NB4 (cell line): ENCODE results near the gene RNF141.
A peak's percentile ranks its signal among the peaks of the same experiment; 100 is the strongest.

ENCODE experiments used
- DNase-seq: peaks from one replicate; pipeline ENCODE4 v3.0.0; 2010; ENCODE audit warnings: low read depth
- H3K4me3 ChIP-seq: one replicate; pipeline ENCODE4 v1.5.1; 2011; ENCODE audit warnings: mild to moderate bottlenecking, low read depth, low read length, moderate library complexity
- CTCF ChIP-seq: IDR thresholded peaks from one replicate; pipeline ENCODE4 v1.5.1; 2012; ENCODE audit warnings: low read depth, low read length
- MAX ChIP-seq: IDR thresholded peaks from 2 replicates; pipeline ENCODE4 v1.6.1; 2011; ENCODE audit warnings: low read depth, low read length
- MYC ChIP-seq: IDR thresholded peaks from 2 replicates; pipeline ENCODE4 v1.6.1; 2011; ENCODE audit warnings: low read depth, low read length
- POLR2A ChIP-seq: IDR thresholded peaks from 2 replicates; pipeline ENCODE4 v1.6.1; 2011; ENCODE audit warnings: mild to moderate bottlenecking; ENCODE audit not compliant: insufficient read length; ENCODE audit errors: extremely low read depth

Gene RNF141

GRCh38 chr11:10490398-10491241, 50.4 kb downstream of the RNF141 start:
- no peak overlapping the region for H3K4me3 ChIP-seq
- TF ChIP-seq CTCF (no peak), POLR2A (no peak), MAX (no peak), MYC (no peak)
- DNase-seq = peak; percentile 16

- DNase-seq = no peak
- TF ChIP-seq CTCF (no peak), MYC (no peak), POLR2A (no peak), MAX (no peak)
- H3K4me3 ChIP-seq = no peak overlapping the region
These were observed 51.0 kb downstream of the RNF141 start for GRCh38 chr11:10490032-10490397.

- no peak for TF ChIP-seq POLR2A
- TF ChIP-seq CTCF = no peak
- TF ChIP-seq MYC = no peak
- TF ChIP-seq MAX = no peak
- no peak overlapping the region for H3K4me3 ChIP-seq
- no peak for DNase-seq
These were observed 51.9 kb downstream of the RNF141 start for GRCh38 chr11:10488934-10489691.

- no peak overlapping the region for H3K4me3 ChIP-seq
- DNase-seq = no peak
- TF ChIP-seq CTCF (no peak), POLR2A (no peak), MAX (no peak), MYC (no peak)
These were observed 52.7 kb downstream of the RNF141 start for GRCh38 chr11:10488121-10488933.

GRCh38 chr11:10487002-10487647, 53.9 kb downstream of the RNF141 start:
- H3K4me3 ChIP-seq = no peak overlapping the region
- DNase-seq = no peak
- TF ChIP-seq POLR2A (no peak), CTCF (no peak), MYC (no peak), MAX (no peak)
